UCSD-AML1 (cell line): ENCODE results near the gene PYM1.
"Not testable (repeated sequence)": the region's sequence is repeated elsewhere in the genome, so short reads cannot be mapped to it uniquely, and the experiment has no call there.

Source experiments
- DNase-seq: peaks from one replicate; lab custom pipeline; 2025; ENCODE audit not compliant: unreplicated experiment; lab: John Stamatoyannopoulos, UW

The PYM1 gene

DNA sequence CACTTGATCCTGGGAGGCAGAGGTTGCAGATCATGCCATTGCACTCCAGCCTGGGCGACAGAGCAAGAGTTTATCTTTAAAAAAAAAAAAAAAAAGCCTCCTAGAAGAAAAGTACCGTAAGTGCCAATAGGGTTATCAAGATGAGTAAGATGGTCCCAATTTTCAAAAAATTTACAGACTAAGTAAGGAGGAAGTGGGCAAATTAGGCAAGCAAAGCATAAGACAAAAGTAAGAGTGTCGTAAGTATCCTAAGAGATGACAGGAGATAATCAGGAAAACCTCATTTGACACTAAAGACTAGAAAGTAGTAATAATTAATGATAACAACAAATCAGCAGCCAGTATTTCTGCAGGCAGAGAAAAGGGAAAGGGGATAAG lies 12.2 kb downstream of the PYM1 start:
- no peak for DNase-seq

- DNase-seq: no peak
Measured at GRCh38 chr12:55912908-55913307, 14.8 kb downstream of the PYM1 start.

DNA sequence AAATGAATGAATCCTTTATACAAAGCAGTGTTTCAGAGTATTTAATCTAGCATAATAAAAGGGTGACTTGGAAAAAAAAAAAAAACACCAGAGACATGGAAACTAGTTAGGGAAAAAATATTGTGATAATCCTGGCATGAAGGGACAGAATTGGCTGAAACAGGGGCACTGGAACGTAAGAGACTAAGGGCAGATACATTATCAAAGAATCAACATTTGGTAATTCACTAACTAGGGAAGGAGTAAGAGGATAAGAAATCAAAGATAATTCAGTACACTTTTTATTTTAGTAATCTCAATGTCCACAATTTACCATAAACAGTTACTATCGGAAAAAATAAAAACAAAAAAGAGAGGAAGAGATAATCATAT lies 18.2 kb downstream of the PYM1 start:
- no peak for DNase-seq

DNA sequence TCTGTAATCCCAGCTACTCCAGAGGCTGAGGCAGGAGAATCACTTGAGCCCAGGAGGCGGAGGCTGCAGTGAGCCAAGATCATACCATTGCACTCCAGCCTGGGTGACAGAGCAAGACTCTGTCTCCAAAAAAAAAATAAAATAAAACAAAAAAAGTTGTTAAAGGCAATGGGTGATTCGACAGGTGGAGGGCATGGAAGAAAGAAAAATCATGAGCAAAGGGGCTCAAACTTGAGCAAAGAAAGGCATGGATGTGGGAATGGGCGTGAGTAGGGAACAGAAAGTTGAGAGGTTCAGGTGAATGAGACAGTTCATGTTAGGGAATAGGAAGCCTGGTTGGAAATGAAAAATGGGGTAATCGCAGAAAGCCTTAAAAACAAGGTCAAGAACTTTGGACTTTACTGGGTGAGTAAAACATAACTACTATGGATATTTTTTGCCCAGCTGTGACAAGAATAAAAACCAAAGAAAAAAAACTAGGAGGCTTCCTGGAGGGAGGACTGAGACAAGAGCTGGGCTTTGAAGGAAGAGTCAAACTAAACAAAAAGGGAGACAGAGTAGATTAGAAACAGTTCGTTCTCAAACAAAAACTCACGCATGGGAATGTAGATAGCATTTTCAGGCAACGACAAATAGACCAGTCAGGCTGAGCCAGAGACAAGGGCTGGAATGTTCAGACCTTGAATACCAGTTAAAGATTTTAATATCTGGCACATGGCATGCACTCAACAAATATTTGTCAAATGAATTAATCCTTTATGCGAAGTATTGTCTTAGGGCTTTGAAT lies 18.8 kb downstream of the PYM1 start:
- DNase-seq: no peak

DNA sequence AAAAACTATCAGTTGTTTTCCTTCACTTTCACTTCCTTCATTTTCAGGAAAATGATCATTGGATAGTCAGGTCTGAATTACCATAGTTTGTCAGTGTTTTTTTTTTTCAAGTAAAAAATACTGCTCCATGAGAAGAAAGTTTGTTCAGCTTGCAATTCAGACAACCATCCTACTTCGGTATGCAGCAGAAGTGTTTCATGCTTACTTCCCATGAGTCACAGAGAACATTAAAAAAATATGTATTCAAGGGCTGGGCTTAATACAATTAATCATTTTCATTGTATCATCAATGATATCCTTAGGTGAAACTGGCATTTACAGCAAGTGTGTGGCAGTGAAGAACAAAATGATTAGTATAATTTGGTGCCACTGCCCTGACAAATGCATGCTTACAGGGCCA lies 21.6 kb downstream of the PYM1 start:
- DNase-seq: no peak

GRCh38 chr12:55901881-55902490 lies 25.7 kb downstream of the PYM1 start:
- DNase-seq: no peak

GRCh38 chr12:55899082-55899481 lies 28.6 kb downstream of the PYM1 start:
- no peak for DNase-seq

DNA sequence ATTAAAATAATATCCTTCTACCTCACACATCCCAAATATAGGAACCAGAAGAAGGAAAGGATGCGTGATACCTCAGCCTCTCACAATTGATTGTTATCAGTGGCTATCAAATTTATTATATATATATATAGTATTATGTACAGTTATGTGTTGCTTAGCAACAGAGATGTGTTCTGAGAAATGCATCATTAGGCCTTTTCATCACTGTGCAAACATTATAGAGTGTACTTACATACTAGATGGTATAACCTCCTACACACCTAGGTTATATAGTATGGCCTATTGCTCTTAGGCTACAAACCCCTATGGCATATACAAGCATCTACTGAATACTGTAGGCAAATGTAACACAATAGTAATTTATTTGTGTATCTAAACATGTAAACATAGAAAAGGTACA lies 34.0 kb downstream of the PYM1 start:
- no peak for DNase-seq

- no peak for DNase-seq
Measured at GRCh38 chr12:55891310-55891709, 36.4 kb downstream of the PYM1 start.

- DNase-seq: no peak
Measured at GRCh38 chr12:55885113-55885512, 42.6 kb downstream of the PYM1 start.

GRCh38 chr12:55877824-55878223 lies 49.9 kb downstream of the PYM1 start:
- DNase-seq: no peak

GRCh38 chr12:55875704-55876467 lies 51.8 kb downstream of the PYM1 start:
- DNase-seq: no peak

DNA sequence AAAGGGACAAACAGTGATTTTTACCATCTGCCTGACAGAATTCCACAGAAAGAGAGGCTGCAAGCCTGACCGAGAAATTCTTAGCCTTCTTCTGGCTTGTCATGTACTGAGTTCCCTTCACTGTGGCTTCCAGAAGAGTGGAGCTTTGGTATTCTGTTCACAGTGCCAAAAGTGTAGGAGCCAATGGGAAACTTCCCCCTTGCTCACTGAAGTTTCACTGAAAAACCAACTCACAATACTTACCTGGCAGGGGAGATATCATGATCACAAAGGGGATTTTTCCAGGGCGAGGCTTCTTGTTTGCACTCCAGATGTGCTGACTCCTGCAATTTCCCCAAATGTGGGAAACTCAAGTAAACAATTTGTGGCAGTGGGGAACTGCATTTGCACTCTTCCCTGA lies 53.3 kb downstream of the PYM1 start:
- DNase-seq: no peak

- DNase-seq: not testable (repeated sequence)
Measured at GRCh38 chr12:55866454-55867004, 61.2 kb downstream of the PYM1 start.

GRCh38 chr12:55865327-55865726 lies 62.4 kb downstream of the PYM1 start:
- no peak for DNase-seq

- not testable (repeated sequence) for DNase-seq
Measured at GRCh38 chr12:55862931-55863330, 64.8 kb downstream of the PYM1 start.

- DNase-seq: no peak
Measured at GRCh38 chr12:55862286-55862685, 65.4 kb downstream of the PYM1 start.

DNA sequence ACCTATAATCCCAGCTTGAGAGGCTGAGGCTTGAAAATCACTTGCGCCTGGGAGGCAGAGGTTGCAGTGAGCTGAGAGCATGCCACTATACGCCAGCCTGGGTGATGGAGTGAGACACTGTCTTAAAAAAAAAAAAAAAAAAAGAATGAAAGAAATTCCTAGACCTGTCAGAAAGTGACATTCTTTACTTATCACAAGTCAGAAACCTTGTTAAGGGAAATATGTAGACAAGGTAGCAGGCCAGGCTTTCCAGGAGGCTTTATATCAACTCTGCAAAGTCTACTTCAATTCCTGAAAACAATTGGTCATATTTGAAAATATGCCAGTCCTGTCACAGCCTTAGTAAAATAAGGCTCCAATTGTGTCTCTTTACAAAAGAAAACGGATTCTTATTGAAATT lies 65.8 kb downstream of the PYM1 start:
- DNase-seq: no peak

GRCh38 chr12:55861396-55861795 lies 66.3 kb downstream of the PYM1 start:
- DNase-seq: no peak

DNA sequence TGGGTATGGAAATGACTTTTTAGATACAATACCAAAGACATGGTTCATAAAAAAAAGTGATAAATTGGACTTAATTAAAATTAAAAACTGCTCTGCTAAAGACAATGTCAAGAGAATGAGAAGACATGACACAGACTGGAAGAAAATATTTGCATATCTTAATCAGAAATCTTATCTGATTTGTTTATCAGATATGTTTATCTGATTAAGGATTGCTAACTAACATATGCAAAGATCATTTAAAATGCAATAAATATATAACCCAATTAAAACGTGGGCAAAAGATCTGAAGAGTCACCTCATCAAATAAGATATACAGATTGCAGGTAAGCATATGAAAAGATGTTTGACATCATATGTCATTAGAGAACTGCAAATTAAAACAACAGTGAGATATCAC lies 75.0 kb downstream of the PYM1 start:
- DNase-seq: no peak
